H1 (cell line): ENCODE data around the gene FHOD1.

Experiments
- ASH2L ChIP-seq: fragments of 200-600, 300-600 bp; sonication (generic); IDR thresholded peaks from one replicate; pipeline ENCODE4 v1.7.1; 2017; ENCODE audit warnings: low read length
- CEBPB ChIP-seq: IDR thresholded peaks from 2 replicates; pipeline ENCODE4 v1.6.1; 2012; ENCODE audit warnings: low read depth, low read length
- CHD2 ChIP-seq: IDR thresholded peaks from 2 replicates; pipeline ENCODE4 v1.6.1; 2012; ENCODE audit warnings: low read length, improper control_type of control experiment
- CTCF ChIP-seq, 3 experiments: IDR thresholded peaks; 1 replicate in 2 of 3; 2 replicates in 1 of 3; pipeline versions ENCODE4 v1.5.1 to v1.6.1; 2011; ENCODE audit warnings: low read length in 3 of 3, mild to moderate bottlenecking in 3 of 3, inconsistent platforms in 2 of 3, low read depth in 1 of 3, moderate library complexity in 1 of 3; ENCODE audit not compliant: insufficient read depth in 1 of 3; ENCODE audit errors: control extremely low read depth in 1 of 3
- GTF2F1 ChIP-seq: IDR thresholded peaks from 2 replicates; pipeline ENCODE4 v1.6.1; 2012; ENCODE audit warnings: low read depth, low read length, improper control_type of control experiment, borderline replicate concordance
- HDAC6 ChIP-seq: IDR thresholded peaks from one replicate; pipeline ENCODE4 v1.7.1; 2012; ENCODE audit warnings: low read depth, mild to moderate bottlenecking, inconsistent platforms, low read length, moderate library complexity
- MAX ChIP-seq: IDR thresholded peaks from 2 replicates; pipeline ENCODE4 v1.6.1; 2012; ENCODE audit warnings: inconsistent platforms
- PHF8 ChIP-seq: fragments of 200-600 bp; sonication (generic); conservative IDR thresholded peaks from 2 replicates; pipeline ENCODE4 v1.7.1; 2012; ENCODE audit warnings: low read depth, mild to moderate bottlenecking, inconsistent platforms, low read length, moderate library complexity
- POLR2A ChIP-seq, 2 experiments: IDR thresholded peaks; 1 replicate in 1 of 2; 2 replicates in 1 of 2; pipeline ENCODE4 v1.6.1; 2011; ENCODE audit warnings: low read depth in 2 of 2, low read length in 2 of 2, mild to moderate bottlenecking in 2 of 2; ENCODE audit errors: control extremely low read depth in 1 of 2
- RFX5 ChIP-seq: IDR thresholded peaks from 2 replicates; pipeline ENCODE4 v1.6.1; 2011; ENCODE audit warnings: low read depth, low read length, improper control_type of control experiment, borderline replicate concordance

- TF ChIP-seq CTCF (IDR thresholded peaks at IDR 0.05; ENCODE audit: control extremely low read depth in 1 of 3, insufficient read depth in 1 of 3, low read depth in 1 of 3, low read length in 3 of 3) (no peak), GTF2F1 (no peak), ASH2L (no peak), HDAC6 (no peak), CHD2 (no peak), MAX (no peak), POLR2A (IDR thresholded peaks at IDR 0.05; ENCODE audit: control extremely low read depth in 1 of 2, low read depth in 2 of 2, low read length in 2 of 2) (no peak), RFX5 (no peak), CEBPB (no peak), PHF8 (no peak)
Measured at GRCh38 chr16:67183284-67183626, 64.0 kb downstream of the FHOD1 start.
